GM23248 (cell line): ENCODE results near the gene HECTD4.

Experiments
- EZH2 ChIP-seq: fragments of 200-600 bp; sonication (generic); IDR thresholded peaks from 2 replicates; pipeline ENCODE4 v1.6.1; 2018; ENCODE audit warnings: antibody characterized with exemption, mild to moderate bottlenecking; ENCODE audit not compliant: insufficient read depth, poor library complexity, severe bottlenecking
- EZH2phosphoT487 ChIP-seq: fragments of 200-600 bp; sonication (generic); IDR thresholded peaks from 2 replicates; pipeline ENCODE4 v1.6.1; 2018; ENCODE audit warnings: antibody characterized with exemption, moderate library complexity, mild to moderate bottlenecking, low read depth; ENCODE audit not compliant: insufficient read depth

DNA sequence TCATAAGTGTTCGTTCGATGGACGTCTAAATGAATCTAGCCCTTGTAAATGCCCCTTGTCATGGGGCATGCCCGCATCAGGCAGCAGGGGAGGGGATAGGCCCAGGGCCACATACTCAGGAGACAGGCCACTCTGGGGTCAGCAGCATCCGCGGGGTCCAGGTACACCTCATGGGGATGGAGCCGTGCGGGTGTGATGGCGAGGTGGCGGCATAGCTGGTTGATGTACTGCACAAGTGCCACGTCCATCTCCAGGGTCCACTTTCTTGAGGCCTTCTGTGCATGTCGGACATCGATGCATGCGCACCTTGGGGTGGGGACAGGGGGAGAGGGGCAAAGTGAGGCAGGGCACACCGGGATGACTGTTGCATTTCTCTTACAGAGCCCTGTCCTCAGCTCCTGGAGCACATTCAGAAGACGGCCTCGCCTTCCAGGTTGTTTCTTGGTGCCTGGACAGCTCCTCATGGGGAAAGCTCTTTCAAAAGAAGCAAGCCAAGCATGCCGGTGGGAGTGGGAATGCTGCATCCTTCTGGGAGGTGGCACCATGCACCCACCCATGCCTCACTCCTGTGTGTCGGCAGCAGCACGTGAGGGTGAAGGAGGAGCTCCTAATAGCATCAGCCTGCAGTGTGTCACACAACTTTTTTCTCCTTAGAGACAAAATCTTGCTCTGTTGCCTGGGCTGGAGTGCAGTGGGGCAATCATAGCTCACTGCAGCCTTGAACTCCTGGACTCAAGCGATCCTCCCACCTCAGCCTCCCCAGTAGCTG is 209.5 kb downstream of the HECTD4 start:
- TF ChIP-seq EZH2 (no peak), EZH2phosphoT487 (no peak)
